Purkinje cell (primary cell): ENCODE measurements around the gene TEX54. TPM values are rescaled to one million over a fixed set of nuclear protein-coding genes. Genes with fewer than 3 reads are reported as not detected.

Source experiments
- polyA plus RNA-seq: library from polyadenylated mRNA; unstranded; fragments of >200 nt; fragmentation: Nextera tagmentation; gene quantifications from 2 replicates; pipeline ENCODE4 v1.2.1, GENCODE V29; 2014

The TEX54 gene
- not detected in 2 replicates for polyA plus RNA-seq

GRCh38 chr11:62832336-62833234, at the start of gene TEX54:
Gene TEX54, minus strand, starts transcription at chr11:62832841.

GRCh38 chr11:62880803-62881578, 48.4 kb upstream of the TEX54 start, which contains the start of gene SLC3A2:
Gene SLC3A2, plus strand, starts transcription at chr11:62880896. Its CDS starts 128 bp downstream, at chr11:62881024.

GRCh38 chr11:62839050-62839945, 6.7 kb upstream of the TEX54 start, which contains the start of gene WDR74:
Gene WDR74, minus strand, starts transcription at chr11:62839590. Its CDS starts 20 bp downstream, at chr11:62839570.

GRCh38 chr11:62831520-62832335, 913 bp downstream of the TEX54 start, which contains the start of gene STX5:
Gene STX5, minus strand, starts transcription at chr11:62832051. Its CDS starts 808 bp downstream, at chr11:62831243.

GRCh38 chr11:62805076-62805892, 27.4 kb downstream of the TEX54 start, which contains the start of gene NXF1:
Gene NXF1, minus strand, starts transcription at chr11:62805440. Its CDS starts 84 bp downstream, at chr11:62805356.

GRCh38 chr11:62791501-62792201, 41.0 kb downstream of the TEX54 start, which contains the start of gene TMEM223:
Gene TMEM223, minus strand, starts transcription at chr11:62792006. Its CDS starts 12 bp downstream, at chr11:62791994.

GRCh38 chr11:62787005-62787759, 45.5 kb downstream of the TEX54 start, which contains the start of gene TMEM179B:
Gene TMEM179B, plus strand, starts transcription at chr11:62787402. Its CDS starts 30 bp downstream, at chr11:62787432.

Other genes starting within 250 kb of the TEX54 start
- gene TUT1, start 241.3 kb downstream of the TEX54 start, polyA plus RNA-seq: 0.19 and 2.8 TPM in 2 replicates
- 0.60 and 0.63 TPM in 2 replicates for gene MTA2, start 231.0 kb downstream of the TEX54 start, polyA plus RNA-seq
- gene EML3, start 220.1 kb downstream of the TEX54 start, polyA plus RNA-seq: not detected in 2 replicates
- gene ROM1, start 219.6 kb downstream of the TEX54 start, polyA plus RNA-seq: 0.29 TPM in 1 of 2 replicates, not detected in the other
- 6.0 and 19.2 TPM in 2 replicates for gene B3GAT3, start 210.9 kb downstream of the TEX54 start, polyA plus RNA-seq
- 3.9 and 6.3 TPM in 2 replicates for gene GANAB, start 186.2 kb downstream of the TEX54 start, polyA plus RNA-seq
- gene INTS5, start 179.5 kb downstream of the TEX54 start, polyA plus RNA-seq: 1.1 and 1.3 TPM in 2 replicates
- gene C11orf98, start 167.6 kb downstream of the TEX54 start, polyA plus RNA-seq: 82.2 and 95.4 TPM in 2 replicates
- gene CSKMT, start 167.5 kb downstream of the TEX54 start, polyA plus RNA-seq: 5.4 and 7.2 TPM in 2 replicates
- 3.4 and 3.8 TPM in 2 replicates for gene UQCC3, start 161.2 kb downstream of the TEX54 start, polyA plus RNA-seq
- 2.2 TPM in 1 of 2 replicates, not detected in the other for gene LBHD1, start 160.6 kb downstream of the TEX54 start, polyA plus RNA-seq
- 29.6 and 45.3 TPM in 2 replicates for gene UBXN1, start 153.8 kb downstream of the TEX54 start, polyA plus RNA-seq
- gene LRRN4CL, start 143.3 kb downstream of the TEX54 start, polyA plus RNA-seq: not detected in 2 replicates
- gene BSCL2, start 125.4 kb downstream of the TEX54 start, polyA plus RNA-seq: 511 and 550 TPM in 2 replicates
- gene GNG3, start 125.2 kb downstream of the TEX54 start, polyA plus RNA-seq: 926 and 1,510 TPM in 2 replicates
- 6.1 and 11.6 TPM in 2 replicates for gene HNRNPUL2, start 105.4 kb downstream of the TEX54 start, polyA plus RNA-seq
- gene TTC9C, start 104.4 kb downstream of the TEX54 start, polyA plus RNA-seq: 39.6 and 42.1 TPM in 2 replicates
- 3.5 and 3.6 TPM in 2 replicates for gene ZBTB3, start 78.7 kb downstream of the TEX54 start, polyA plus RNA-seq
- 167 and 208 TPM in 2 replicates for gene POLR2G, start 71.3 kb downstream of the TEX54 start, polyA plus RNA-seq
- 0.15 and 1.2 TPM in 2 replicates for gene TAF6L, start 61.4 kb downstream of the TEX54 start, polyA plus RNA-seq
- gene TMEM179B, start 45.4 kb downstream of the TEX54 start, polyA plus RNA-seq: 19.7 and 23.2 TPM in 2 replicates
- gene TMEM223, start 40.8 kb downstream of the TEX54 start, polyA plus RNA-seq: 12.5 and 20.4 TPM in 2 replicates
- gene NXF1, start 27.4 kb downstream of the TEX54 start, polyA plus RNA-seq: 25.0 and 31.8 TPM in 2 replicates
- gene STX5, start 790 bp downstream of the TEX54 start, polyA plus RNA-seq: 5.0 and 5.3 TPM in 2 replicates
- gene WDR74, start 6.7 kb upstream of the TEX54 start, polyA plus RNA-seq: 11.6 and 16.4 TPM in 2 replicates
- 27.1 and 50.5 TPM in 2 replicates for gene SLC3A2, start 48.1 kb upstream of the TEX54 start, polyA plus RNA-seq
- gene CHRM1, start 88.5 kb upstream of the TEX54 start, polyA plus RNA-seq: 5.9 TPM in 1 of 2 replicates, not detected in the other
- gene SLC22A6, start 152.1 kb upstream of the TEX54 start, polyA plus RNA-seq: not detected in 2 replicates
- gene SLC22A8, start 183.0 kb upstream of the TEX54 start, polyA plus RNA-seq: not detected in 2 replicates